ENCODE data around the gene ZNF415.

DNA sequence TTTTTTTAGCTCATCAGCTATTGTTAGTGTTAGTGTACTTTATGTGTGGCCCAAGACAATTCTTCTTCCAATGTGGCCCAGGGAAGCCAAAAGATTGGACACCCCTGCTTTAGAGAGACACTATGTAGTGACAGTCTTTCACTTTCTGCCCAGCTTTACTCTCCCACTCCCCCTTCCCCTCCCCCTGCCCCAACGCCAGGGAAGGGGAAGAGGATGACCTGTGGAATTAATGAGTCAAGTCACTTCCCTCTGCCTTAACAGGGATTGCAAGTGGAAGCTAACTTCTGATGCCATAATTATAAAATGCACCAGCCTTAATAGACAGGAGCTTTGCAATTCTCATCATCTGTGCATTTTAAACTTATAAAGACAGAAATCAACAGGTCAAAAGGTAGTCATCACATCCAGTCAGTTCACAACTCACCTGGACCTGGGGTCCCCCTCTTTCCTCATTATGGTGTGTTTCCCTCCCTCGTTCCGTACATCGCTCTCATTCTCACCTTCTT lies 1.6 kb downstream of the ZNF415 start:
- TF ChIP-seq, protein P1, sequence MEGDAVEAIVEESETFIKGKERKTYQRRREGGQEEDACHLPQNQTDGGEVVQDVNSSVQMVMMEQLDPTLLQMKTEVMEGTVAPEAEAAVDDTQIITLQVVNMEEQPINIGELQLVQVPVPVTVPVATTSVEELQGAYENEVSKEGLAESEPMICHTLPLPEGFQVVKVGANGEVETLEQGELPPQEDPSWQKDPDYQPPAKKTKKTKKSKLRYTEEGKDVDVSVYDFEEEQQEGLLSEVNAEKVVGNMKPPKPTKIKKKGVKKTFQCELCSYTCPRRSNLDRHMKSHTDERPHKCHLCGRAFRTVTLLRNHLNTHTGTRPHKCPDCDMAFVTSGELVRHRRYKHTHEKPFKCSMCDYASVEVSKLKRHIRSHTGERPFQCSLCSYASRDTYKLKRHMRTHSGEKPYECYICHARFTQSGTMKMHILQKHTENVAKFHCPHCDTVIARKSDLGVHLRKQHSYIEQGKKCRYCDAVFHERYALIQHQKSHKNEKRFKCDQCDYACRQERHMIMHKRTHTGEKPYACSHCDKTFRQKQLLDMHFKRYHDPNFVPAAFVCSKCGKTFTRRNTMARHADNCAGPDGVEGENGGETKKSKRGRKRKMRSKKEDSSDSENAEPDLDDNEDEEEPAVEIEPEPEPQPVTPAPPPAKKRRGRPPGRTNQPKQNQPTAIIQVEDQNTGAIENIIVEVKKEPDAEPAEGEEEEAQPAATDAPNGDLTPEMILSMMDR (IDR thresholded peaks at IDR 0.05), result no peak
- TF ChIP-seq POLR2A (IDR thresholded peaks at IDR 0.05), result no peak
